H1 (cell line): ENCODE data around the gene MLN. TPM values are rescaled to one million over a fixed set of nuclear protein-coding genes. Genes with fewer than 3 reads are reported as not detected.
A peak's percentile ranks its signal among the peaks of the same experiment; 100 is the strongest.

Experiments used
- CHD7 ChIP-seq: fragments of 300-600 bp; sonication (generic); IDR thresholded peaks from 2 replicates; pipeline ENCODE4 v1.7.1; 2012; ENCODE audit warnings: low read length, moderate library complexity, mild to moderate bottlenecking, inconsistent platforms; ENCODE audit not compliant: insufficient replicate concordance
- CTBP2 ChIP-seq: IDR thresholded peaks from 2 replicates; pipeline ENCODE4 v1.7.0; 2011; ENCODE audit warnings: borderline replicate concordance, mild to moderate bottlenecking, moderate library complexity, mixed read lengths, low read length; ENCODE audit not compliant: insufficient read depth, insufficient read length
- MAFK ChIP-seq: IDR thresholded peaks from 2 replicates; pipeline ENCODE4 v1.6.1; 2012; ENCODE audit warnings: low read depth, mild to moderate bottlenecking, improper control_type of control experiment, low read length
- SP4 ChIP-seq: IDR thresholded peaks from 2 replicates; pipeline ENCODE4 v1.6.1; 2012; ENCODE audit warnings: low read length, inconsistent platforms
- TCF12 ChIP-seq: IDR thresholded peaks from 2 replicates; pipeline ENCODE4 v1.6.1; 2011; ENCODE audit warnings: low read depth, mild to moderate bottlenecking, low read length
- USF2 ChIP-seq: IDR thresholded peaks from 2 replicates; pipeline ENCODE4 v1.6.1; 2011; ENCODE audit warnings: low read length, improper control_type of control experiment
- polyA plus RNA-seq, 7 experiments: library from polyadenylated mRNA; depleted of rRNA in 3 of 7; stranded (reverse) in 5 of 7; unstranded in 2 of 7; fragments of >200 nt in 5 of 7; fragments of 200-250 nt in 2 of 7; gene quantifications; 1 replicate in 5 of 7; 2 replicates in 1 of 7; 4 replicates in 1 of 7; pipeline versions ENCODE4 v1.2.1 to v1.2.3, GENCODE V29; 2011 to 2013; ENCODE audit warnings: missing spikeins in 2 of 7, mixed read lengths in 2 of 7
- total RNA-seq: library from RNA; stranded (reverse); fragmentation: NEBNext Ultra II Directional; extraction: Animal tissue kit (Norgen Biotek cat#: 25700); gene quantifications from 2 replicates; pipeline ENCODE4 v1.2.1, GENCODE V29; 2021
- TF ChIP-seq, protein P1 (sequence below): IDR thresholded peaks from 2 replicates; pipeline ENCODE4 v1.6.1; 2012; ENCODE audit warnings: inconsistent platforms

MLN gene
- total and polyA plus RNA-seq, 2 of the 8 experiments (the other 6 are each of a cell fraction or from before 2014, with no cell fraction given) = not detected

- no peak for TF ChIP-seq CHD7
- TF ChIP-seq MAFK = no peak
- TF ChIP-seq SP4 = no peak
- peak; percentile 36; the same call in 1 of the 2 replicates for TF ChIP-seq USF2
- no peak for TF ChIP-seq TCF12
- TF ChIP-seq, protein P1, sequence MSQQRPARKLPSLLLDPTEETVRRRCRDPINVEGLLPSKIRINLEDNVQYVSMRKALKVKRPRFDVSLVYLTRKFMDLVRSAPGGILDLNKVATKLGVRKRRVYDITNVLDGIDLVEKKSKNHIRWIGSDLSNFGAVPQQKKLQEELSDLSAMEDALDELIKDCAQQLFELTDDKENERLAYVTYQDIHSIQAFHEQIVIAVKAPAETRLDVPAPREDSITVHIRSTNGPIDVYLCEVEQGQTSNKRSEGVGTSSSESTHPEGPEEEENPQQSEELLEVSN = peak; percentile 76; the same call in 1 of the 2 replicates
- TF ChIP-seq CTBP2 = no peak
Measured at GRCh38 chr6:33834401-33835392, 30.9 kb upstream of the MLN start (continued).
